K562 (cell line): ENCODE data around the gene ZNF609. TPM values are rescaled to one million over a fixed set of nuclear protein-coding genes. Genes with fewer than 3 reads are reported as not detected.

Source experiments
- ADNP ChIP-seq: fragments of 200-800 bp; sonication (Bioruptor generic); IDR thresholded peaks from 2 replicates; pipeline ENCODE4 v1.6.1; 2016; ENCODE audit warnings: missing genetic modification characterization, missing compliant biosample characterization
- AFF1 ChIP-seq, 2 experiments: fragments of 450-650 bp; IDR thresholded peaks; 2 replicates each; pipeline ENCODE4 v1.6.1; 2018; ENCODE audit warnings: mild to moderate bottlenecking in 2 of 2, low read depth in 1 of 2; ENCODE audit not compliant: partially characterized antibody in 2 of 2
- BMI1 ChIP-seq: fragments of 150-350 bp; IDR thresholded peaks from 2 replicates; pipeline ENCODE4 v1.6.1; 2014; ENCODE audit warnings: low read length
- DACH1 ChIP-seq: fragments of 450-650 bp; IDR thresholded peaks from 2 replicates; pipeline ENCODE4 v1.6.1; 2018; ENCODE audit not compliant: partially characterized antibody
- DNMT1 ChIP-seq: fragments of 450-650 bp; IDR thresholded peaks from 2 replicates; pipeline ENCODE4 v1.6.1; 2016; ENCODE audit warnings: antibody characterized with exemption, mild to moderate bottlenecking
- FOXJ3 ChIP-seq: sonication (generic); formaldehyde crosslinking; IDR thresholded peaks from 2 replicates; pipeline ENCODE4 v1.4.0; 2020; ENCODE audit warnings: mild to moderate bottlenecking, missing genetic modification reagents
- FOXK1 ChIP-seq: sonication (generic); formaldehyde crosslinking; IDR thresholded peaks from 2 replicates; pipeline ENCODE4 v1.8.0; 2022; ENCODE audit warnings: missing genetic modification reagents, mild to moderate bottlenecking, borderline replicate concordance
- FOXM1 ChIP-seq, 2 experiments: fragments of 450-650 bp in 1 of 2; sonication (generic) in 1 of 2; formaldehyde crosslinking in 1 of 2; IDR thresholded peaks; 2 replicates each; pipeline versions ENCODE4 v1.6.1 to v1.9.0; 2017 to 2022; ENCODE audit warnings: low read depth in 2 of 2, mild to moderate bottlenecking in 2 of 2, missing genetic modification reagents in 1 of 2, moderate library complexity in 1 of 2
- HMG20A ChIP-seq: fragments of 450-650 bp; formaldehyde crosslinking; conservative IDR thresholded peaks from 2 replicates; pipeline ENCODE4 v1.4.0; 2020; ENCODE audit warnings: mild to moderate bottlenecking, mixed read lengths
- IRF2 ChIP-seq: sonication (generic); formaldehyde crosslinking; IDR thresholded peaks from 2 replicates; pipeline ENCODE4 v1.8.1; 2022; ENCODE audit warnings: mild to moderate bottlenecking, missing genetic modification reagents
- NCOA2 ChIP-seq, 2 experiments: fragments of 450-650 bp; IDR thresholded peaks; 2 replicates each; pipeline ENCODE4 v1.6.1; 2018; ENCODE audit warnings: mild to moderate bottlenecking in 2 of 2, moderate library complexity in 1 of 2; ENCODE audit not compliant: partially characterized antibody in 2 of 2
- PHB ChIP-seq: fragments of 250-450 bp; sonication (Bioruptor Pico); IDR thresholded peaks from 2 replicates; pipeline ENCODE4 v1.5.0; 2021
- POU5F1 ChIP-seq: fragments of 150-350 bp; IDR thresholded peaks from 2 replicates; pipeline ENCODE4 v1.6.1; 2014; ENCODE audit warnings: borderline replicate concordance, low read length, low read depth, mild to moderate bottlenecking; ENCODE audit not compliant: partially characterized antibody
- SMARCA4 ChIP-seq: fragments of 450-650 bp; IDR thresholded peaks from 2 replicates; pipeline ENCODE4 v1.6.1; 2016
- SRSF1 ChIP-seq: fragments of 200-400 bp; formaldehyde crosslinking; IDR thresholded peaks from 2 replicates; pipeline ENCODE4 v1.6.1; 2017; ENCODE audit warnings: mild to moderate bottlenecking, low read depth, low read length, moderate library complexity
- TFAM ChIP-seq: fragments of 250-450 bp; sonication (Bioruptor Pico); conservative IDR thresholded peaks from 2 replicates; pipeline ENCODE4 v1.5.0; 2021; ENCODE audit warnings: mild to moderate bottlenecking, moderate library complexity
- TRIM28 ChIP-seq: fragments of 450-650 bp; IDR thresholded peaks from 2 replicates; pipeline ENCODE4 v1.6.1; 2017
- XRCC4 ChIP-seq: IDR thresholded peaks from one replicate; pipeline ENCODE4 v1.6.1; 2011; ENCODE audit not compliant: insufficient read depth, insufficient read length; ENCODE audit errors: extremely low read depth
- ZEB2 ChIP-seq: fragments of 450-650 bp; IDR thresholded peaks from 2 replicates; pipeline ENCODE4 v1.6.1; 2016
- ZNF408 ChIP-seq: fragments of 250-450 bp; sonication (Bioruptor Pico); IDR thresholded peaks from 2 replicates; pipeline ENCODE4 v1.4.0; 2020; ENCODE audit warnings: low read depth, mild to moderate bottlenecking, moderate library complexity
- ZNF511 ChIP-seq: sonication (generic); formaldehyde crosslinking; IDR thresholded peaks from 2 replicates; pipeline ENCODE4 v1.8.0; 2022; ENCODE audit warnings: mild to moderate bottlenecking, missing genetic modification reagents
- ZNF551 ChIP-seq: fragments of 250-450 bp; sonication (Bioruptor Pico); IDR thresholded peaks from 2 replicates; pipeline ENCODE4 v1.5.0; 2021; ENCODE audit warnings: mild to moderate bottlenecking, moderate library complexity
- ZNF639 ChIP-seq, 2 experiments: fragments of 200-800 bp in 1 of 2; sonication (Bioruptor generic) in 1 of 2; sonication (generic) in 1 of 2; formaldehyde crosslinking in 1 of 2; IDR thresholded peaks in 1 of 2; conservative IDR thresholded peaks in 1 of 2; 2 replicates each; pipeline versions ENCODE4 v1.5.0 to v1.6.1; 2016 to 2020; ENCODE audit warnings: missing compliant biosample characterization in 1 of 2, missing genetic modification characterization in 1 of 2, missing genetic modification reagents in 1 of 2
- ZNF75A ChIP-seq: fragments of 450-650 bp; formaldehyde crosslinking; IDR thresholded peaks from 2 replicates; pipeline ENCODE4 v1.4.0; 2020; ENCODE audit warnings: mild to moderate bottlenecking
- polyA plus RNA-seq, 8 experiments: library from polyadenylated mRNA; depleted of rRNA in 4 of 8; stranded (reverse) in 5 of 8; unstranded in 3 of 8; fragments of >200 nt; fragmentation: Nextera tagmentation in 2 of 8; fragmentation: Illumina TruSeq in 1 of 8; extraction: Ambion mirVana in 2 of 8; extraction: Trizol in 1 of 8; gene quantifications; 2 replicates each; pipeline versions ENCODE4 v1.2.1 to v1.2.3, GENCODE V29; 2011 to 2014; ENCODE audit warnings: inconsistent platforms in 1 of 8, missing spikeins in 1 of 8
- total RNA-seq, 7 experiments: library from RNA; depleted of rRNA in 6 of 7; stranded (reverse); fragments of >200 nt in 6 of 7; fragmentation: Illumina TruSeq in 2 of 7; extraction: Trizol in 2 of 7; gene quantifications; 2 replicates each; pipeline versions ENCODE4 v1.2.1 to v1.2.3, GENCODE V29; 2011 to 2021; ENCODE audit warnings: low replicate concordance in 1 of 7

Gene ZNF609
- total and polyA plus RNA-seq, 9 of the 15 experiments (the other 6 are each of a cell fraction or from before 2014, with no cell fraction given): 3.0 to 38.7 (median 17.8) TPM

GRCh38 chr15:64460206-64460723 is at the start of gene ZNF609 (continued):
- TF ChIP-seq DNMT1 (no peak), ADNP (tag) (no peak), TRIM28 (no peak), IRF2 (CRISPR knock-in tag) (no peak), FOXK1 (no peak), FOXM1 (IDR thresholded peaks at IDR 0.05; ENCODE audit: low read depth) (peak; percentile 86), FOXM1 (CRISPR knock-in tag; IDR thresholded peaks at IDR 0.05; ENCODE audit: low read depth) (no peak), SRSF1 (no peak), FOXJ3 (CRISPR knock-in tag) (no peak), ZNF511 (CRISPR knock-in tag) (no peak), ZNF408 (CRISPR knock-in tag) (no peak), POU5F1 (no peak), ZNF639 (CRISPR knock-in tag; conservative IDR thresholded peaks at IDR 0.05 in 1 of 2, IDR thresholded peaks at IDR 0.05 in 1 of 2) (no peak; a peak in 1 of 4 replicates), DACH1 (no peak), HMG20A (CRISPR knock-in tag) (no peak), ZNF551 (CRISPR knock-in tag) (no peak), AFF1 (IDR thresholded peaks at IDR 0.05; ENCODE audit: low read depth in 1 of 2, partially characterized antibody in 2 of 2) (peak in 1 of 2 experiments; percentile 69), PHB (CRISPR knock-in tag) (no peak), XRCC4 (no peak), ZNF75A (no peak), ZEB2 (0 out of 2 replicates have a peak, but pooled peaks have one; percentile 50), SMARCA4 (peak; percentile 47; the same call in 1 of the 2 replicates), NCOA2 (IDR thresholded peaks at IDR 0.05; ENCODE audit: partially characterized antibody in 2 of 2) (no peak), TFAM (no peak), BMI1 (no peak; the same call in 1 of the 2 replicates)
